HG02759 (cell line): ENCODE results near the gene LRRC8C.
A peak's percentile ranks its signal among the peaks of the same experiment; 100 is the strongest.
"Not testable (repeated sequence)": the region's sequence is repeated elsewhere in the genome, so short reads cannot be mapped to it uniquely, and the experiment has no call there.

Source experiments
- ATAC-seq: cut with Tn5 transposase; IDR thresholded peaks from one replicate; pipeline ENCODE4 v1.9.1; 2021; ENCODE audit warnings: mild to moderate bottlenecking, moderate library complexity; ENCODE audit not compliant: unreplicated experiment

The LRRC8C gene

DNA sequence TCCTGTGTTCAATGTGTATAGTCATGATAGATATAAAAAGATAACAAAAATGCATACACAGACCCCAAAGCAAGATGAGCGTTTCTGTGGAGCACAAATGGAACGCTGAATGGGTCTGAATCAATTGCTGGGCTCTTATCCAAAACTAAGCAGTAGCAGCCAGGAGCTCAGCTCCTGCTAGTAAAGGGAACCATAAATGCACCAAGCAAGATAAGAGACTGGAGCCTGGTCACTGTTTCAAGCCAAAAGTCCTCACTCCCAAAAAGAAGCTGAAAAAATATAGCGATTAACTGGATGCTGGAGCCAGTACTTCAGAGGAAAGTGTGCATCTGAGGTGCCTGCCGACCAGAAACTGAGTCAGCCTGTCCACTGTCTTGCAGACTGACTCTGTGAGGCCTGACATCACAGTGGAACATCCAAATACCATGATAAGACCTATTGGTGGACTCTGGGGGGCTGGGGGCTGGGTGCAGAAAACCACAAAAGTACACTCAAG lies 68.9 kb downstream of the LRRC8C start:
- ATAC-seq: no peak

DNA sequence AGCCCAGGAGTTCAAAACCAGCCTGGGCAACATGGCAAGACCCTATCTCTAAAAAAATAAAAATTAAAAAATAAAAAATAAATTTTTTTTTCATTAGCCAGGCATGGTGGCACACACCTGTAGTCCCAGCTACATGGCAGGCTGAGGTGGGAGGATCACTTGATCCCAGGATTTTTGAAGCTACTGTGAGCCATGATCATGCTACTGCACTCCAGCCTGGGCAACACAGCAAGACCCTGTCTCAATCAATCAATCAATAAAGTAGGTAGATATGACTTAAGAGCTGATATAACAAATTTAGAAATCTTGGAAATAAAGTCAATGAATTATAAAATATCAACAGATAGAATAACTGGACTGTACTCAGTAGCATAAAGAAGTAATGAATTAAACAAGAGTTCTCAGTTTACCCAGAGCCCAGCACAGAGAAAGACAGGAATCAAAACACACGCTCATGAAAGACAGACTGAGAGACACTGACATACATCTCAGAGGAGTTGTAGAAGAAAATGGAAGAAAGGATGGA lies 69.7 kb downstream of the LRRC8C start:
- no peak for ATAC-seq

DNA sequence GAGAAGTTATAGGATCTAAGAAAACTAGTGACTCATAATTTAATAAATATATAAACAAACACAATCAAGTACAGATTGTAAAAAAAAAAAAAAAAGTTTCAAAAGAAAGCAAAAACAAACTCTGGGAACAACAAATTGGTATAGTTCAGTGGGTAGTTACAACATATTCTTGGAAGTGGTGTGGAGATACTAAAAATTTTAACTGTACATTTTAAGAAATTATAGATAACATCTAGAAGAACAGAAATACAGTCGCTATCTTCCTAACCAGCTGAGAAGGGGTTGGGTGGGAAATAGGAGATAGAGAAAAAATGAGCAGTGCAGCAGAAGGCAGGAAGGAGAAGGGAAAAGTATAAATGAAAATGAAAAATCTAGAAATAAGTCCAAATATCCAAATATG lies 70.5 kb downstream of the LRRC8C start:
- no peak for ATAC-seq

DNA sequence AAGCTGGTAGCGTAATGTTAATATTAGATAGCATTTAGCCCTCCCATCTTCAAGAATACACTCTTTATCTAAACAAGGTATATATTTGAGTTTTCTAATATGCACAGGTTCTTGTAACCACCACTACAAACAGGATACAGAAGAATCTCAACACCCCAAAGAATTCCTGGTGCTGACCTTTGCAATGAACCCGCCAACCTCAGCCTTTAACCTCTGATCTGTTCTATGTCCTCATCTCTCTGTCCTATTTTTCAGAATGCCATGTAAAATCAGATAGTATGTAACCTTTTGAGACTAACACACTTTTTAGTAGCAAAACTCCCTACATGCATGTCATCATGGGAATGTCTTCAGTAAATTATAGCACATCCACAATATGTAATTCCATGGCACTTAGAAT lies 71.1 kb downstream of the LRRC8C start:
- no peak for ATAC-seq

DNA sequence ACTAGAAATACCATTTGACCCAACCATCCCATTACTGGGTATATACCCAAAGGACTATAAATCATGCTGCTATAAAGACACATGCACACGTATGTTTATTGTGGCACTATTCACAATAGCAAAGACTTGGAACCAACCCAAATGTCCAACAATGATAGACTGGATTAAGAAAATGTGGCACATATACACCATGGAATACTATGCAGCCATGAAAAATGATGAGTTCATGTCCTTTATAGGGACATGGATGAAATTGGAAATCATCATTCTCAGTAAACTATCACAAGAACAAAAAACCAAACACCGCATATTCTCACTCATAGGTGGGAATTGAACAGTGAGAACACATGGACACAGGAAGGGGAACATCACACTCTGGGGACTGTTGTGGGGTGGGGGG lies 72.0 kb downstream of the LRRC8C start:
- ATAC-seq: not testable (repeated sequence)

DNA sequence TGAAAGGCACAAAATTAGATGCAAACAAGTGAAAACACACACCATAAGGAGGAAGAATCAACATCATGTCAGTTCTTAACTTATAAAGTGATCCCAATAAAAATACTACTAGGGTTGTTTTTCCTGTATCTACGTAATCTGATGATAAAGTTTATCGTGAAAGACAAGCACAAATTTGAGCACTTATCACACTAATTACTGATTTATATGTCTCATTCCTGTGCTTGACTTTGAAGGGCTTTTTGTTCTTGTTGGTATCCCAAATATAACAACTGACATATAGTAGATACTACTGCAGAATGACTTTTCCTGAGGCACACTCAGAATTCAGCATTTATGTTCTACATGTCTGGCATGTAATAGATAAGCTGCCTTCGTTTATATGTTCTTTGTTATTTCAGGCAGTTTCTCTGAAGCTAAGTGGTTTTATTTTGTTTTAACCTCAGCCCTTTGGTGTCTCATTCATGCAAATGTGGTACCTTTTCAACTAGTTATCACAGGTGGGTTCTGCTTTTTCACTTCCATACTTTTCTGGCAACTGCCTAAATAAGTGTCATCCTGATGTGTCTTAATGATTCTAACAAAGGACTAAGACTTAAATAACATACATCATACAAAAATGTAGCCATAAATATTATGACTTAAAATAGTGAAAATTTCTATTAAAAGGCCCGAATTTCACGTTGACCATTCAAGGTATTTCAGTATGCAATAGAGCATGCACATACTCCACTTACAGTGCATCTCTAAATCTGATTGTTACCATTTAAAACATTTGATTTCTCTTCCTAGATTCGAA lies 73.2 kb downstream of the LRRC8C start:
- ATAC-seq: peak; percentile 66

DNA sequence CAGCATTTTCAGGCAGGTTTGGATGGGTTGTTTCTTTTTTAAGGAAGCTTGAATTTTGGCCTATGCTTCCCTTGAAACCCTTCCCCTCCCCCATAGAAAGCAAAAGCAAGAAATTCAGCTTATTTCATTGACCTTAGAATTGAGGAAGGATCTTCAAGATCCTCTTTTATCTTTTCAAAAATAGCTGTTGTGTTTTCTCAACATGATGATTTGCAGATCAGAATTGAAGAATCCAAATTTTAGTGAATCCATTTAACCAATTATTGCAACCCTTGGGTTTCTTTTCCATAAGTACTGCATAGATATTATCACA lies 73.7 kb downstream of the LRRC8C start:
- peak; percentile 19 for ATAC-seq

DNA sequence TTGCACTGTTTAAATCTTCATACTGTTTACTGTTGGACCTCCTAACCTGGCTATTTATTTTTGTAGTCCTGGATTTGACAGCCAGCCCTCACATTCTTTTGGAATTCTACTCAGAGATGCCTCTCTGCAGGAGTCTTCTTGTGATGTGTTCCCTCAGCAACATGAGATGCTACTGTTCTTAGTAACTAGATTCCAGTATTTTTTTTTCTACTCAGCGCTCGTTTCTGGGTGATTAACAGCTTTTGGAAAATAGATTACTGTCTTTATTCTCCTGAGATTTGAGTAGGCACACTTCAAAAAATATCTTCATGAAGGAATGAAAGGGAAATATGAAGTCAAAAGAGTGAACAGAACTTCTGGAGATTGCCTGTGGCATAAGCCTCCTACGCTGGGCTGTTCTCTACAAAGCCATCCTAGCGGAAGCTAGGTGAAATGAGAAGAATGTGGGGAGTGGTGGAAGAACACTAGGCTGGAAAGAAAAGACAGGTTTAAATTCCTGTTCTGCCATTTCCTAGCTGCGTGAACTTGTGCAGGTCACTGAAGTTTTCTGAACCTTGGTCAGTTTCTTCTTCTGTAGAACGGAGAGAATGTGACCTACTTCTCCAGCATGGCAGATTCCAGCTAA lies 75.9 kb downstream of the LRRC8C start:
- no peak for ATAC-seq

DNA sequence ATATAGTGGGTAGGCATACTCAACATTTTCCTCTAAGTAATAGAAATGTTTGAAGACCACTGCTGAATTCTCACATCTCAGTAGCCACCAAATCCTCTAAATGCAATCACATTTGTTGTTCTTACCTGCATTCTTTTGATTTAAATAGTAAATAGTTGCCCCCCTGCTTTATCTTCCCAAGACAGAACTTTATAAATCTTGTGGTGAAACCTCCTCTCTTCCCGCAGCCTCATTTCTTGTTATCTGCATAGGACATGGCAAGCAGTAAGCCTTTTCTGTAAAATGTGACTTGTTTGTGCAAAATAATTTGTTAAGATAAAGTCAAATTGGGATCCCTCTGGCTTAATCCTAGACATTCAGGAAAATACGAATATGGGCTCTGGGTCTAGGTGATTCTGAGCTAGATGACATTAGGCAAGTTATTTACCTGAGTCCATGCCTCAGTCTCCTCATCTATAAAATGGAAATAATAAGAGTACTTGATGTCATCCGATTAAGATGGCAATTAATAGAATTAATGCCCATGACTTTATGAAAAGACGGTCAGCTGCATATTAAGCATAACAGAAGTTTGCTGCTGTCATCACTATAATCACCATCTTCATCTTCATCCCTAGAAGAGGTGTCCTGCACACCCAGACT lies 77.7 kb downstream of the LRRC8C start:
- ATAC-seq: no peak

DNA sequence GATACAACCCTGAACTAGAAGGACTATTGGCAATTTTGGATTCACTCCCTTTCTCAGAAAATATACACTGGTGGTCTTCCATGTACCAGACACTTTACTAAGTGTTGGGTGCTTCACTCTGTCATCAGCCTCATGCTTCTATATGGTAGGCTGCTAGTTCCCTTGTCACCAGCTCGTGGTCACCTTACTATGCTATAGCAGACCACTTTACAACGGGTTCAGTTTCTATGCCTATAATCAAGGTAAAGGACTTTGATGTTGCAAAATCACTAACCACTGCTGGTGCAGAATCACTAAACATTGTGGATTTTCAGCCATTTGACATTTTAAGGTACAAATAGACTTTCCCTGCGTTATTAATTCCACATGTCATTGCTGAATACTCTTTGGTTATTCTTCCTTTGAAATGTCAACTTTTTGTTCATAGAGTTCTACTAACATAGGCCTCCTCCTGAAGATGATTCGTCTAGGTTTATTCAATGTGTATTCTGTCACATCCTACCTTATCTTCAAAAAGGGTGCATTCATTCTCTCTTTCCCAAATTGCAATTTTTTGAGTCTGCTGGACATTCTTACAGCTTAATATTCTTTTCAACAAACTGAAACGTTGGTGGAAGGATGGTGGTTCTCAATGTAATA lies 78.3 kb downstream of the LRRC8C start:
- no peak for ATAC-seq

DNA sequence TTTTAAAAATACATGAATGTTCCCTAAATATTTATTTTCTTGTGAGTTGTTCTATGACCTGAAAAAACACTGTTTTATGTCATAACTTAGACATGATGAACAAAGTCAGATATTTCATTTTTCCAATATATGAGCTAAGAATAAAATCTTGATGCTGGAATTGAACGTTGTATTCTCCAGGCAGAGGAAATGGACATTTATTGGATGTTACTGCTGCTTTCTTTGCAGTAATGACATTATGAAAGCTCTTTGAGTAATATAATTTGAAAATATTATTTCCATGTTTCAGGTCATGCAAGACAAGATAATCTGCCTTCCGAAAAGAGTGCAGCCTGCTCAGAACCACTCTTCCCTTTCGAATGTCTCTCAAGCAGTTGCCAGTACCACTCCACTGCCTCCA lies 79.5 kb downstream of the LRRC8C start:
- ATAC-seq: no peak

DNA sequence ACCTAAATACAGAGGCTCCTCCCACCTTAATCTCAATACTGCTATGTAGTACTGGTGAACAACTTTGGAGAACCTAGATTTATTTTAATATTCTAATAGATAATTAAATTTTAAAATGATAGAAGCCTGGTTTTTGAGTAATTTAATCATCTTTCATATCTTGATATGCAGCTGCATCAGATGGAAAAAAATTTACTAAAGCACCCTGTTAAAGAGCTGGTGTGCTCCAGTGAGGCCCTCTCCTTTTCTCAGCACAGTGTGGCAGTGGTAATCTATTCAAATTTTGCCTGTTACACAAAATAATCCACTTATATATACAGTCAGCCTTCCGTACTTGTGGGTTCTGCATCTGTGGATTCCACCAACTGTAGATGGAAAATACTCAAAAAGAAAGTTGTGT lies 82.8 kb downstream of the LRRC8C start:
- no peak for ATAC-seq

DNA sequence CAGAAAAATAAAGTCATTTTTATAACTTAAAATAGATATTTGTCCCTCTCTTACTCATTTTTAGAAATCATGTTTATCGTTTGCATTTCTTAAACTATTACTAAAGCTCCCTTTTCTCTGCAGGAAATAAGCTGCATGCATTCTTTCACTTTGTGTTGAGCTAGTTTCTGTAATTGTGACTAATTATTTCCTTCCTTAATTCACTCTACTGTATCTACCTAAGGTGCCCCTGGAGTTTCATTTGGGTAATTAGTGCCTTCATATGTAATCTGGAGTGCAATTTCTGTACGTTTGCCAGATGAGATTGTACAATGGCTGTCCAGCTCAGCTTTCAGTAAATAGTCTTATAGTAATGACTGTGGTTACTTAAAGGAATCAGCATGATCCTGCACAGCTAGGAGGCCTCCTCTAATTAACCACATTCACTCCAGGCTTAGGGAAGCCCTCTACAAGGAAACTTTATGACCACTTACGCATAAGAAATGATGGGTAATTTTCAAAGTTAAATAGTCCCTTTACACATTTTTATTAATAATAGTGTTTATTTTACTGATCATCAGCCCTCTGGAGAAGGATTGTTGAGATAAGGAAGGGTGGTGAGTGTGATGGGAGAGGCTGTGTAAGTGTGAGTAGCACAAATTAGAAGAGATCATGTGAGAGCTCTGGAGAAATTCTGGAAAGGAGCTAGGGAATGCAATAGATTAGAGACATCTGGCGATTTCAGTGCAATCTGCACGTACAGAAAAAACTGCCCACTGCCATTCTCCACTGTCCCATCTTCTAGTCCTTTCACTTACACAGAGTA lies 86.8 kb downstream of the LRRC8C start:
- ATAC-seq: peak; percentile 88

DNA sequence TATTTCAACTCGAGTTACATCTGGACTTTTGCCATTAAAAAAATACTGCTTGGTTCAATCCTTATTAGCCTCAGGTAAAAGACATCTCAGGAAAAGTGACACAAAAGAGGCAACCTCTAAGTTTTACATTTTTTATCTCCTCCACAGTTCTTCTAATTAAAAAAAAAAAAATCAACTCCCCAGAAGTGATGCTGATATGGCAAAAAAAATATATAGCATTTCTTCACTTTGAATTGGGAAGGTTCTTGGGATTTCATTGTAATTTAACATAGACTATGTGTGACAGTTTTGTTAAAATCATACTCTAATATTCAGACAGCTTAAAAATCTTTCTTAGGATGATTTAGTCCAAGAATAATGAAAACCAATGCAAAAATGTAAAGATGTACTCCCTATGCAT lies 87.9 kb downstream of the LRRC8C start:
- no peak for ATAC-seq

DNA sequence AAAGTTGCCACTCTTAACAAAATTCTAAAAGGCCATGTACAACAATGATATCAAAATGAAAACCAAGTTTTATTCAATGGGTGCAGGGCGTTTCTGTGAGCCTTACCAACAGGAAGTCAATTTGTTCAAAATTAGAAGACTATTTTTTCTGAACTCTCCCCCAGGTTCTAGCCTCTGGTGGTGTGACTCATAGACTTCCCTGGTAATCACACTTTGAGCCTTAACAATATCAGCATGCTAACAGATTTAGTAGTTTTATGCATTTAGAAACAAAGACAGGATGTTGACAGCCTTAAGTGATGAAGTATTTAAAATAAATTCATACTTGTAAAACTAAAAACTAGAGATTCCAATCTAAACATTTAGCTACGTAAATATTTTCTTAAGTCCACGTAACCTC lies 88.4 kb downstream of the LRRC8C start:
- no peak for ATAC-seq

DNA sequence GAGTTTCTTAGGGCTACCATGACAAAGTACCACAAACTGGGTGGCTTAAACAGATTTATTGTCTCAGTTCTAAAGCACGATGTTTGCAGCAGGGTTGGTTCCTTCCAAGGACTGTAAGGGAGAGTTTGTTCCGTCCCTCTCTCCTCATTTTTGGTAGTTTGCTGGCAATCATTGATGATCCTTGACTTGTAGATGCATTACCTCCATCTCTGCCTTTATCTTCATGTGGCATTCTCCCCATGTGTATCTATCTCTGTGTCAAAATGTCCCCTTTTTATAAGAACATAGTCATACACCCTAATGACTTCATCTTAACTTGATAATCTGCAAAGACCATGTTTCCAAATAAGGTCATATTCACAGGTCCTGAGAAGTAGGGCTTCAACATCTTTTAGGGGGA lies 90.2 kb downstream of the LRRC8C start:
- no peak for ATAC-seq

DNA sequence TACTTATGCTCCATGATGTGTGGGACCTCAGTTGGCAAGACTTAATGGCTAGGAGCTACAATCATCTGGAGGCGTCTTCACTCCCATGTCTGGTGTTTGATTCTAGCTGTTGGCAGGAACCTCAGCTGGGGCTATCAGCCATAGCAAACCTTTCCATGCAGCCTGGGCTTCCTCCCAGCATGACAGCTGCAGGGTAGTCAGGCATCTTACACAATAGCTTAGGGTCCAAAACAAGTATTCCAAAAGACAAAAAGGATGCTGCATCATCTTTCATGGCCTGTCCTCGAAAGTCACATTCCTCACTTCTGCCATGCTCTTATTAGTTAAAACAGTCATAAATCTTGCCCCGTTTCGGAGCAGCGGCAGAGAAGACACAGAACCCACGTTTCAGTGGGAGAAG lies 90.9 kb downstream of the LRRC8C start:
- ATAC-seq: no peak

DNA sequence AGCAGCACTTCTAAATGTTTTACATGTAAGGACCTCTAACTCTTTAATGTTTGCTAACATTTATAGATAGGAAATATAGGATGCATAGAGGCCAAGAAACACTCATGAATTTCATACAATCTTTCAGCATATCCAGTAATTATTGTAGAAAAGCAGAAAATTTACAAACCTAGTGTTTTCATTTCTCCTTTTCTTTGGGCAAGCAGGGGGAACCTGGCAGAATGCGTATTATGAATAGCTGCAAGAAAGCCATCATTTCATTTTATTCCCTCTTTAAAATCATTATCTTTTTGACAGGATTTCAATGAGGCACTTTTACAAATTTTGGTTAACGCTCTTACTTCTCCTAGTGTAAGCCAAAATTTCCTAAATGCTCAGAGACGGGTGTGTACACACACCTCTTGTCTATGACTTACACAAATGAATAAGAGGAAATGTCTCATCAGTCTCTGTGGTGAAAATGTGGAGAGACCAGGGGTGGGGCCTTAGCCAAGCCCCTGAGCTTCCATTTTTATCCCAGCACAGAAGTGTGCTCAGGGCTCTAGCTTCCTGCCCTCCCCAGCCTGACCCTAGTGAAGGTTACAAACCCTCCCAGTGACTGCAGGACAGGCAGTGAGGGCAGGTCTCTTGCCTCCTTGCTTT lies 91.6 kb downstream of the LRRC8C start:
- ATAC-seq: peak; percentile 83

DNA sequence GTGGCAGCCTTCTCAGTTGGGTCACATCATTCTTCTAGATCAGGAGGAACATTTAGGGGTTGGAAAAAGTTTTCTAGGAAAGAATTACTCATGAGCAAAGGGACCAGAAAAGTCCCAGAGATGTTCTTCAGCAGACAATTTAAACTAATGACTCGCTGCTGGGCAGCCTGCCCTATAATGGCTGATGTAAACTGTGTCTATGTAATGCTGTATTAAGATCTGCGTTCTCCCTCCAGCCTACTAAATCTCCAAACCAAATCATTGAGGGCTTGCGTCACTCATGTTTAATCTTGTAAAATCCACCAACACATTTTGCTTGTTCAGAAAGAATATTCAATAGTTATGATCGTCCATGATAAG lies 92.1 kb downstream of the LRRC8C start:
- ATAC-seq: no peak

DNA sequence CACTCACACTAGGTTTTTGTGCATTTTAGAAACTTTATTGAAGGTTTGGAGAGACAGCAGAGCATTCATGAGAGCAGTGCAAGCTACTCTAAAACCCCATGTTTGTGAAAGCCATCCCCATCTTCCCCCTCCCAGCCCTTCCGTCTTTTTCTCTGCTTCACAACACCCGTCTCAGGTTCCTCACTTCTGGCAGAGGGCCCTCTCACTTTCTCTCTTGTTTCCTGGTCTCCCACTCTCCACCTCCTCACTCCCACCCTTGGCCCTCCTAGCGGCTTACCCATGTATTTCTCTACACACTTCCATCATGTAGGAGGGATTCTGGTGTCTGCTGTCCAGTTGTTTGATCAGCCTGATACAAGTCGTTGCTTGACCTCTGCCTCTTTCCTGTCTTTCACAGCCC lies 92.7 kb downstream of the LRRC8C start:
- no peak for ATAC-seq
